Fibroblast of lung (primary cell): Measurements from ENCODE around the gene GCM1.

Experiments used
- CTCF ChIP-seq, 2 donors: IDR thresholded peaks in 1 of 2; conservative IDR thresholded peaks in 1 of 2; 1 replicate in 1 of 2; 2 replicates in 1 of 2; pipeline ENCODE4 v1.5.1; 2011 to 2012; ENCODE audit warnings: low read length in 2 of 2, control low read depth in 1 of 2, inconsistent platforms in 1 of 2, low read depth in 1 of 2, mild to moderate bottlenecking in 1 of 2
- EZH2 ChIP-seq: IDR thresholded peaks from 2 replicates; pipeline ENCODE4 v1.5.1; 2012; ENCODE audit warnings: low read length, control low read depth, mild to moderate bottlenecking; ENCODE audit errors: missing control alignments

GRCh38 chr6:53109612-53110011, 39.0 kb downstream of the GCM1 start:
- TF ChIP-seq CTCF (conservative IDR thresholded peaks at IDR 0.05 in 1 of 2, IDR thresholded peaks at IDR 0.05 in 1 of 2; ENCODE audit: low read depth in 1 of 2, low read length in 2 of 2): no peak
- no peak for TF ChIP-seq EZH2
